GM12875 (cell line): Measurements from ENCODE around the gene MZT2A.
"Not testable (repeated sequence)": the region's sequence is repeated elsewhere in the genome, so short reads cannot be mapped to it uniquely, and the experiment has no call there.

Source experiments
- H3K4me3 ChIP-seq: one replicate; pipeline ENCODE4 v1.5.1; 2011; ENCODE audit warnings: low read depth, low read length, control low read depth
- TF ChIP-seq, protein P1 (sequence below): IDR thresholded peaks from 2 replicates; pipeline ENCODE4 v1.5.1; 2011; ENCODE audit warnings: low read depth, mild to moderate bottlenecking, control low read depth, inconsistent platforms, low read length, moderate library complexity, borderline replicate concordance; ENCODE audit not compliant: insufficient read depth

The MZT2A gene

DNA sequence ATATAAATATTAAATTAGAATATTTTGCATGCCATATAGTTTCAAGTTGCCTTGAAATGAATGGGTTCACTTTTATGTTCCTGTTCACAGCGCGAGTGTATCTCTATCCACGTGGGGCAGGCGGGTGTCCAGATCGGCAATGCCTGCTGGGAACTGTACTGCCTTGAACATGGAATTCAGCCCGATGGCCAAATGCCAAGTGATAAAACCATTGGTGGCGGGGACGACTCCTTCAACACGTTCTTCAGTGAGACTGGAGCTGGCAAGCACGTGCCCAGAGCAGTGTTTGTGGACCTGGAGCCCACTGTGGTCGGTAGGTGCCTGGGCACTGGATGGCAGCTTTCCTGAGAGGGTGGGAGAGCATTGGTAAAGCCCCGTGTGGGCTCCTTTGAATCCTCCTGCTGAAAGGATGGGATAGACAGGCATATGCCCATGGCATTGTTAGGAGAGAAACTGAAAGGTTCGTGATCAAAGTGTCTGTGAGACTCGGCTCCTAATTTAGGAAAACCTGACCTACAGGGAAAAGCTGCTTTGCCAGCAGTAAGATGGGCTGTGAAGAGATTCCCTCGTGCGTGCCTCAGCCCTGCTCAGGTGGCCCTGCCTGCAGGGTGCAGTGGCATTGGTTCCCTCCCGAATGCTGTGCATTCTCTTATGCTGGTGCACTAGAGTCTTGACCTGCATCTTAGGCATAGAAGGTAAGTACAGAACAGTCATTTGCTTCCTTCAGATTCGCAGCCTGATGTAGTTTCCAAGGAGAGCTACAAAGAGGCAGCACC lies 13.9 kb downstream of the MZT2A start:
- H3K4me3 ChIP-seq, result not testable (repeated sequence)

DNA sequence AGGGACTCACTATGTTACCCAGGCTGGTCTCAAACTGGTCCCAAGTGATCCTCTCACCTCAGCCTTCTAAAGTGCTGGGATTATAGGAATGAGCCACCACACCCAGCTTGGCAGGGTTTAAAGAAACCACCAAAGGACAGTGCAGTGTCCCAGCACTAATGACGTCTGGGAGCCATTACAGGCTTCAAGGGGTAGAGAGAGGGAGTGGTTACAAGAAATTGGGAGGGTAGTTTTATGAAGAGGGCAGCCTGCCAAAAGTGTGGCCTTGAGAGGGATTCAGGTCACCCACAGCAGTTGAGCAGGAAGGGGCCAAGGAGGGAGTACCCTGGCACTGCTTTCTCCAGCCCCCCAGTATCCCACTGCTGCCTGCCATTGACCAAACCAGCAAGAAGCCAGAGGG lies 15.0 kb downstream of the MZT2A start:
- H3K4me3 ChIP-seq, result not testable (repeated sequence)

DNA sequence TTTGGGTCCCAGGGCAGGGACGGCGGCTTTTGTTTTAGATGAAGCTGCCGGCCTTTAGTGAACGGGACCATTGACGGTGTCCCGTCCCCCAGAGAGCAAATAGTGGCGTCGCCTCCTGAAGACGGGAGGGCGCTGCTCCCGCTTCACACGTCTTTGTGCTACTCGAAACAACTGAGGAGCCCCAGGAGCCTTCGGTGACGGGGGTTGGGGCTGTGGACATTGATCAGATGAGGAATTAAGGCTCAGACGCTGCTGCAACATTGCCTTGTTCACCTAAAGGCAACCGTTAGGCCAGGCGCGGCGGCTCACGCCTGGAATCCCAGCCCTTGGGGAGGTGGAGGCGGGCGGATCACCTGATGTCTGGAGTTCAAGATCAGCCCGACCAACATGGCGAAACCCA lies 15.8 kb downstream of the MZT2A start:
- not testable (repeated sequence) for H3K4me3 ChIP-seq

DNA sequence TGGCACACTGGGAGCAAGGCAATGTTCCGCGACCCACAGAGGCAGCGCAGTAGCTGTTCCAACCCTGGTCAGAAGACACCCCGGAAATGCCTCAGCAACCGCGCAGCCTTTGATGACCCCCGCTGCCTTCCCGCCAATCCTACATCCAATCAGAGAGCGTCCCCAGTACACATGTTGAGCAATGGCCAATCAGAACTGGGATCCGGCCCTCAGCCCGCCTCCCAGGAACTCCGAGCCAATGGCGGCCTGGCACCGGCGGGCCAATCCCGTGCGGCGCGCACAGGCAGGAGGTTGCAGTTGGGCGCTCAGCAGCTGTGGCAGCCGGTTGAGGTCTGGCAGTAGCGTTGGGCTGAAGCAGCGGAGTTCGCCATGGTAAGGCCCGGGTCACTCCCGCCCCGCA lies 16.4 kb downstream of the MZT2A start, which contains the start of gene TUBA3D:
Gene TUBA3D, plus strand, starts transcription at position 289 of the 400 bp plus-strand sequence. Its CDS starts 81 bp downstream, at position 370.
- H3K4me3 ChIP-seq, result no peak within 1 kb of the TSS
- TF ChIP-seq, protein P1, sequence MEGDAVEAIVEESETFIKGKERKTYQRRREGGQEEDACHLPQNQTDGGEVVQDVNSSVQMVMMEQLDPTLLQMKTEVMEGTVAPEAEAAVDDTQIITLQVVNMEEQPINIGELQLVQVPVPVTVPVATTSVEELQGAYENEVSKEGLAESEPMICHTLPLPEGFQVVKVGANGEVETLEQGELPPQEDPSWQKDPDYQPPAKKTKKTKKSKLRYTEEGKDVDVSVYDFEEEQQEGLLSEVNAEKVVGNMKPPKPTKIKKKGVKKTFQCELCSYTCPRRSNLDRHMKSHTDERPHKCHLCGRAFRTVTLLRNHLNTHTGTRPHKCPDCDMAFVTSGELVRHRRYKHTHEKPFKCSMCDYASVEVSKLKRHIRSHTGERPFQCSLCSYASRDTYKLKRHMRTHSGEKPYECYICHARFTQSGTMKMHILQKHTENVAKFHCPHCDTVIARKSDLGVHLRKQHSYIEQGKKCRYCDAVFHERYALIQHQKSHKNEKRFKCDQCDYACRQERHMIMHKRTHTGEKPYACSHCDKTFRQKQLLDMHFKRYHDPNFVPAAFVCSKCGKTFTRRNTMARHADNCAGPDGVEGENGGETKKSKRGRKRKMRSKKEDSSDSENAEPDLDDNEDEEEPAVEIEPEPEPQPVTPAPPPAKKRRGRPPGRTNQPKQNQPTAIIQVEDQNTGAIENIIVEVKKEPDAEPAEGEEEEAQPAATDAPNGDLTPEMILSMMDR, result no peak

DNA sequence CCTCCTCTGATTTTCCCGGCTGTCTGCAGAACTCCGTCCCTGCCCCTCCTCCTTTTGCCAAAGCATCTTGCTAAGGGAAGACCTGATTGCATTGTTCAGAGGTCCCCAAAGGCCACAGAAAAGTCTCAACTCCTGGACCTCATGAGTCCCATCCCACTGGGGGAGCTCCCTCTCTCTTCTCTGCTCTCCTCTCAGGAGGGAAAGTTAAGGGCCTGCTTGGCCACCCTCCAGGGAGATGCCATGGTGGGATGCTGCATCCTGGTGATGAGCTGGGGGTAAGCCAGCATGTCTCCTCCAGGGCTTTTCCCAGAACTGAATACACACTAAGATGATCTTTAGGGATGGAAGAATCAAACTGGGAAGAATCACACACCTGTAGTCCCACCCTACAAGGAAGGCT lies 18.9 kb downstream of the MZT2A start:
- not testable (repeated sequence) for H3K4me3 ChIP-seq

DNA sequence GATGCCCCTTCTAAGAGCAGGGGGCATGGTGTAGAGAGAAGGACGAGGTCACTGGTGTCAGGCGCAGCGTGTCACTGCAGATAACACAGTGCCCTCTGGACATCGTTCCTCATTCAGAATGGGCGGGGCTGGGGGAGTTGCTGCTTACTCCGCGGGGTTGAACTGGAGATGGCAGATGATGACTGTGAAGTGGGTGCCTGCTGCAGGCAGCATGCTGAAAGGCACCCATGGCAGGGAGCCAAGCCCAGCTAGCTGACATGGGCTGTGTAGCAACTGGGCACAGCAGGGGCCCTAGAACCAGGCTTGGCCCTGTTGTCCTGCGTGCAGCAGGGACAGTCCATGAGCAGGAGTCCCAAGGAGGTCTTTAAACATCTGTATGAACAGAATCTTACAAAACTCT lies 20.6 kb downstream of the MZT2A start:
- H3K4me3 ChIP-seq, result not testable (repeated sequence)

DNA sequence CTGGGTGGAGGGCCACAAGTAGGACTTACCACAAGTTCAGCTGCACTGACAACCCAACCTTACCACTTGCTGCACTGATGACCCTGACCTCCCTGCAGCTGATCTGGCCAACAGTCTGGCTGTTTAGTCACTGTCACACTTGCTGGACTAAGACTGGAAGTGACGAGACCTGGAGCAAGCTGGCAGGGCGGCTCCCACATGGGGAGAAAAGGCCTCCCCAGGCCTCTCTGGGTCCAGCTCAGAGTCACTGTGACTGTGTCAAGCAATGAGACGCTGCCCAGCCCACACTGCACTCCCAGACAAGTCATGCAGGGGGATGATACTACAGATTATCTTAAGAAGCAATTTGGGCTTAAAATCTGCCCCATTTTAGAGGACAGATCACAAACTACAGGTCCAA lies 21.3 kb downstream of the MZT2A start:
- H3K4me3 ChIP-seq, result not testable (repeated sequence)

DNA sequence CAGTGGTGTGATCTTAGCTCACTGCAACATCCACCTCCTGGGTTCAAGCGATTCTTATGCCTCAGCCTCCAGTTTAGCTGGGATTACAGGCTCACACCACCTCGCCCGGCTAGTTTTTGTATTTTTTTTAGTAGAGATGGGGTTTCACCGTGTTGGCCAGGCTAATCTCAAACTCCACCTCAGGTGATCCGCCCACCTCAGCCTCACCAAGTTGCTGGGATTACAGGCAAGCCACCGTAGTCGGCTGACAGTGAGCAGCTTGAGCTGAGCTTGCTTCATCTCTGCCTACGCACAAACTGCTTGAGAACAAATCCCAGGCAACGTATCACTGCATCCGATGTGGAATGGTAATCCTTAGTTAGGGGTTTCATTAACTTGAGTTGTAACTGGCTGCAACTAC lies 24.5 kb downstream of the MZT2A start:
- not testable (repeated sequence) for H3K4me3 ChIP-seq

DNA sequence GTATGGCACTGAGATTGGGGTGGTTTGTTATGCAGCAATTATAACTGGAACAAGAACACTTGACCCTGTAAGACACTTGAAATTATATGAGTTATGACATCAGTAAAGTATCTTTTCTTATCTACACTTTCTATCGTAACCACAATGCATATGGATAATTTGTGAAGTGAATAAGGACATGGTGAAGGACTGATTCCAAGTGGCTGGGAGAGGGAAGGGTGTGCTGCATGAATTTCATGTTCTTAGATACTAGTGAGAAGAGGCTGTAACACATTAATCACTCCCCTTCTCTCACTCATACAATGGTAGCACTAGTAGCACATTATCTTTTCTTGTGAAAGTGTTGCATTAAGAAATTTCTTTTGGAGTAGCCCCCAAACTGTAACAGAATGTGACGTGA lies 37.3 kb downstream of the MZT2A start:
- H3K4me3 ChIP-seq, result not testable (repeated sequence)

DNA sequence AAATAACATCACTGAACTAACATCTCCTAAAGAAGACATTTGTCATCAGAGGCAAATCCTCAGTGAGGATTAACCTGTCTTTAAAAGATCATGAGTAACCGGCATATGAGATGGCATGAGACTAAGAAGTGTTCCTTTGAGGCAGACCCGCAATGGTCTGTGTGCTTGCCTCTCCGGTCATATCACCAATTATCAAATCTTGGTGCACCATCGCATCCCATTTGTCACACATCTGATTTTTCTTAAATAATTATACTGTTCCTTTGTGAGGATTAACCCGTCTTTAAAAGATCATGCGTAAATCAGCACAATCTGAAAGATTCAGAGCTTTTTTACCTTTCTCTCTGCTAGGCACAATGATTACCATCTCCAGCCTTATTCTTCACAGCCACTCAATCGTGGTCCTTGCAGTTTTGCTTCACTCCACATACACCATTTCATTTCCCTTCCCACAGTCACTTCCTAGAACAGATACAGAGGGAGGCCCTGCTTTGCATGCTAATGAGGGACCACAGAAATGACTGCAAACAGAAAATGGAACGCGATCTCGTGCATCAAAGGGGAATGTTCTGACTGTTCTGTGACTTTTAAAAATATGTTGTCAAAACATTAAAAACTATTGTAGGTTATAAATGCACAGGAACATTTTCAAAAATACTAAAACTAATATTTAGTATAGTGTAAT lies 40.8 kb downstream of the MZT2A start:
- H3K4me3 ChIP-seq, result not testable (repeated sequence)

DNA sequence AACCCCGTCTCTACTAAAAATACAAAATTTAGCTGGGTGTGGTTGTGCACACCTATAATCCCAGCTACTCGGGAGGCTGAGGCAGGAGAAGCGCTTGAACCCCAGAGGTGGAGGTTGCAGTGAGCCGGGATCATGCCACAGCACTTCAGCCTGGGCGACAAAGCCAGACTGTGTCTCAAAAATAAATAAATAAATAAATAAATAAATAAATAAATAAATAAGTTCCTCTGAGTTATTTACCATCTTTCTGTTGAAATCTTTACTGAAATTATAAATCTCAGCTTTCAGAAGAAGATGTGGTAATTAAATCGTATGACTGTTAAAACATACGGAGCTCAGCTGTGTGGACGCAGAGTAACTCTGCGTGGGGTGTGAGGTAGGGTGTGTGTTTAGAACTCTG lies 44.2 kb downstream of the MZT2A start:
- H3K4me3 ChIP-seq, result not testable (repeated sequence)

DNA sequence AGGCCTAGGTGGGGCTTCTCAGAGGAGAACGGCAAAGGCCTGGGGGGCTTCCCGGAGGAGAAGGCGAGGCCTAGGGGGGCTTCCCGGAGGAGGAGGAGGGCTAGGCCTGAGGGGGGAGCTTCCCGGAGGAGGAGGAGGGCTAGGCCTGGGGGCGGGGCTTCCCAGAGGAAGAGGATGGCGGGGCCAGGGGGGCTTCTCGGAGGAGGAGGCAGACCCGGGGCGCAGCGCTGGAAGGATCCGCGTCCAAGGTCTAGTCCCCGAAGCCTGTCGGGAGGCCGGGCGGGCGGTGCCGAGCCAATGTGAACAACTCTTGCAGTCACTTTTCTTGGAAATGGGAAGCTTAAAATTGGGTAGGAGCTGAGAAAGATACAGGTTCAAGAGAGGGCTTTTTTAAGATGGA lies 46.3 kb downstream of the MZT2A start:
- no peak overlapping the region for H3K4me3 ChIP-seq
- TF ChIP-seq, protein P1, result no peak

DNA sequence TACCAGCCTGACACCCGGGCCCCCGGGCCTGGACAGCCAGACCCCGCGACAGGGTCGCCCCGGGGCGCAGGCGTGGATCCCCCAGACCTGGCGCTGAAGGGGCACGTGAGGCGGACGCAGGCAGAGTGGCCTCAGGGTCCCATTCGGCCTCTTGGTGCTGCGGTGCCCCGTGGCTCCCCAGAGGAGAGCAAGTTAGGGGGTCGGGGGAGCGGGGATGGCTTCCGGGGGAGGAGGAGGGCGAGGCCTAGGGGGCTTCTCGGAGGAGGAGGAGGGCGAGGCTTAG lies 46.7 kb downstream of the MZT2A start:
- not testable (repeated sequence) for H3K4me3 ChIP-seq

DNA sequence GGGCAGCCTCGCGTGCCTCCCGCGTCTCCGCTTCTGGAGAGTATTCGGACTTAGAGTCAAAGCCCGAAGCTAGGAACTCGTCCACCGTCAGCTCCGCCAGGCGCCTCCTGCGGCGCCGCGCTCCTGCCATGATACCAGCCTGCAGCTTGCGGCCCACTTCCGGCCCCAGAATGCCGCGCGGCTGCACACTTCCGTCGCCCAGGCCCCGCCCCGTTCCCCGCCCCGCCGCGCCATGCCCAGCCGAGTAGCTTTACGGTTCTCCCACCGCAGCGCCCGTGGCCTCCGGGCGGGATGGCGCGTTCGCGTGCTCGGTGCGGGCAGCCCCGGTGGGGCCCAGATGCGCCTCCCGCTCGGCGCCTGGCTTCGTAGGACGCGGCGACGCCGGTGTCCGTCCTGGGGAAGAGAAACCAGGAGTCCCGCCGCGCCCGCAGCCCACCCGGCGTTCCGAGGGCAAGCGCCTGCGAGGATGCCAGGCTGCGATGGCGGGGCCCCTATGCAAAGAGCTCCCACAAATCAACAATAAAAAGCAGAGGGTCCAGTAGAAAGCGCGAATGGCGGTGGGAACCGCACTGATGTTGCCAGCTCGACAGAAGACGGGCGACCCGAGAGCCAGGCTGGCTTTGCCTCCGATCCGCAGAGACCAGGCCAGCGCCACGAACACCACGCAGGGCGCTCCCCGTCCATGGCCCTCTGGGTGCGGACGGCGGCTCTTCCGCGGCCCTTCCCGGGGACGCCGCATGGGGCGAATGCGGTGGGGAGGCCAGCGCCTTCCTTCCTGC lies 47.3 kb downstream of the MZT2A start:
- H3K4me3 ChIP-seq, result not testable (repeated sequence)

DNA sequence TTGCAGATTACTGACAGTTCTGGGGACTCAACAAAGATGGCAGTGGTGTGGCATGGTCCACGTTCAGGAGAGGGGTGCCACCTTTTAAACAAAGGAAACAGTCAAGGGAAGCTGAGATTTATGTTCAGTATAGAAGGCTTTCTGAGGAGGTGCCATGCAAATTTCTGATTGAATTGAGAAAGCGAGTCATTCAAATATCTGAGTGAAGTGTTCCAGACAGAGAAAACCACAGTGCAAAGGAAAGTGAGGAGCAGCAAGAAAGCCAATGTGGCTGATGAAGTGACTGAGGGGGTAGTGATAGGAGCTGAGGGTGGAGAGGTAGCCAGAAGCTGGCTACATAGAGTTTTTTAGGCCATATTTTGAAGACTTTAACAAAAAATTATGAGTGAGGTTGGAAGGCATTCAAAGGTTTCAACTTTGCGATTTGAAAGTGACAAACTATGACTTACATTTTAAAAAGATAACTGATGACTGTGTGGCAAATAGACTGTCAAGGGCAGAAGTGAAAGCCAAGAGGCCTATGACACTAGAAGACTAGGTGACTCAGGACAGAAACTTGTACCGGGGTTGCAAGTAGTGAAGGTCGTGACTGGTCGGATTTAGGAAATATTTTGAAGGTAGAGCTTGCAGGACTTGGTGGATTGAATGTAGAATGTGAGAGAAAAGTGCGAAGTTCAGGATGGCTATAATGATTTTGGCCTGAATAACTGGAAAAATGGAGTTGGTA lies 51.3 kb downstream of the MZT2A start:
- not testable (repeated sequence) for H3K4me3 ChIP-seq
